ENCODE results near the gene PZP.
"Not testable (repeated sequence)": the region's sequence is repeated elsewhere in the genome, so short reads cannot be mapped to it uniquely, and the experiment has no call there.

The PZP gene

DNA sequence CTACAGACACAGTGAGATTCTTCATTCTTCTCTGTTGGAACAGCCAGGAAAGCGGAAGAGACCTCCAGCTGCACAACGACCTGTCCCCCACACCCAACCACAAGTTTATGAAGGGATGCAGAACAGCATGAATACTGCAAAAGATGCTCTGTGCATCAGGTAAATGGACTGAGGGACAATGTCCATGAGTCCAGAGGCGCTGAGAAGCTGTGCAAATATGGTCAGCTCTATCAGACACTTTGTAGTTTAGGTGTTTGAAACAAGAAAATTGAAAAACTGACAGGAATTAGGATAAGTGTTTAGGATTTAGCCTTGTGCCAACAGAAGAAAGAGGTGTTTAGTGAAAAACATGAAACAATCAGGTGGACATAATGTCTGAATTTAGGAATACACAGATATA is 33.1 kb upstream of the PZP start:
- Histone ChIP-seq H4K20me1 (ENCODE audit: low read depth, low read length) (no peaks in the 10 kb centered on the region), H3K4me3 (ENCODE audit: insufficient read depth, low read length, poor library complexity, severe bottlenecking) (no peak overlapping the region), H3K36me3 (ENCODE audit: low read length) (no peaks in the 10 kb centered on the region), H3K27me3 (ENCODE audit: low read length) (no peaks in the 10 kb centered on the region), H3K27ac (ENCODE audit: low read depth, low read length) (no peak overlapping the region), H2AFZ (ENCODE audit: low read depth, low read length, severe bottlenecking) (no peak overlapping the region), H3K9ac (ENCODE audit: low read length) (no peak overlapping the region), H3K9me3 (ENCODE audit: insufficient read depth, low read length) (no peaks in the 10 kb centered on the region), H3F3A (ENCODE audit: insufficient read depth) (no peaks in the 10 kb centered on the region), H3K9me2 (replicated peaks; ENCODE audit: insufficient read depth, low read length) (no peaks in the 10 kb centered on the region), H3K79me2 (ENCODE audit: insufficient read depth, low read length) (no peaks in the 10 kb centered on the region), H3K4me2 (ENCODE audit: low read depth, low read length, poor library complexity, severe bottlenecking) (no peak overlapping the region)
- TF ChIP-seq, protein P1, sequence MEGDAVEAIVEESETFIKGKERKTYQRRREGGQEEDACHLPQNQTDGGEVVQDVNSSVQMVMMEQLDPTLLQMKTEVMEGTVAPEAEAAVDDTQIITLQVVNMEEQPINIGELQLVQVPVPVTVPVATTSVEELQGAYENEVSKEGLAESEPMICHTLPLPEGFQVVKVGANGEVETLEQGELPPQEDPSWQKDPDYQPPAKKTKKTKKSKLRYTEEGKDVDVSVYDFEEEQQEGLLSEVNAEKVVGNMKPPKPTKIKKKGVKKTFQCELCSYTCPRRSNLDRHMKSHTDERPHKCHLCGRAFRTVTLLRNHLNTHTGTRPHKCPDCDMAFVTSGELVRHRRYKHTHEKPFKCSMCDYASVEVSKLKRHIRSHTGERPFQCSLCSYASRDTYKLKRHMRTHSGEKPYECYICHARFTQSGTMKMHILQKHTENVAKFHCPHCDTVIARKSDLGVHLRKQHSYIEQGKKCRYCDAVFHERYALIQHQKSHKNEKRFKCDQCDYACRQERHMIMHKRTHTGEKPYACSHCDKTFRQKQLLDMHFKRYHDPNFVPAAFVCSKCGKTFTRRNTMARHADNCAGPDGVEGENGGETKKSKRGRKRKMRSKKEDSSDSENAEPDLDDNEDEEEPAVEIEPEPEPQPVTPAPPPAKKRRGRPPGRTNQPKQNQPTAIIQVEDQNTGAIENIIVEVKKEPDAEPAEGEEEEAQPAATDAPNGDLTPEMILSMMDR (IDR thresholded peaks at IDR 0.05; ENCODE audit: insufficient read depth, low read length, poor library complexity, severe bottlenecking): no peak
- TF ChIP-seq EZH2phosphoT487 (conservative IDR thresholded peaks at IDR 0.05; ENCODE audit: low read length): no peak

DNA sequence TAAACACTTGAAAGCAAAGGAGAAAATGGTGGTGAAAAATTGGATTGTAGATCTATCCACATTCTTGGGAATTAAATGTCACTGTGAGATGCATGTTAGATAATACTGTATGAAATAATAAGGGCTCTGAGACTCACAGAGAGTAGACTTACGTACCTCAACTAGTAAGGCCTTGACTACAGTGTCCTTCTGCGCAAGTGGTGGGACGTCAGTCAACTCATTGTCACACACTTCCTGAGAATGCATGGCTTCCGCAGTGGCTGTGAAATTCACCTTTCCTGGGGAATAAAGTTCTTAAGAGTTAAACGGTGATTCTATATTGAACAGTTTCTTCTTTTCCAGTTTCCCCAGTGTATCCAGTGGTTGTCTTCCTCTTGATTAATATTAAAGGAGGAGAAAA is 32.6 kb upstream of the PZP start:
- H3K79me2 ChIP-seq (ENCODE audit: insufficient read depth, low read length): no peaks in the 10 kb centered on the region
- no peaks in the 10 kb centered on the region for H3F3A ChIP-seq (ENCODE audit: insufficient read depth)
- no peaks in the 10 kb centered on the region for H3K9me3 ChIP-seq (ENCODE audit: insufficient read depth, low read length)
- no peak overlapping the region for H3K27ac ChIP-seq (ENCODE audit: low read depth, low read length)
- no peaks in the 10 kb centered on the region for H3K36me3 ChIP-seq (ENCODE audit: low read length)
- no peaks in the 10 kb centered on the region for H3K27me3 ChIP-seq (ENCODE audit: low read length)
- no peak overlapping the region for H3K4me2 ChIP-seq (ENCODE audit: low read depth, low read length, poor library complexity, severe bottlenecking)
- H3K9ac ChIP-seq (ENCODE audit: low read length): no peak overlapping the region
- no peaks in the 10 kb centered on the region for H4K20me1 ChIP-seq (ENCODE audit: low read depth, low read length)
- H2AFZ ChIP-seq (ENCODE audit: low read depth, low read length, severe bottlenecking): no peak overlapping the region
- H3K9me2 ChIP-seq (replicated peaks; ENCODE audit: insufficient read depth, low read length): no peaks in the 10 kb centered on the region
- no peak overlapping the region for H3K4me3 ChIP-seq (ENCODE audit: insufficient read depth, low read length, poor library complexity, severe bottlenecking)
- TF ChIP-seq, protein P1 (IDR thresholded peaks at IDR 0.05; ENCODE audit: insufficient read depth, low read length, poor library complexity, severe bottlenecking): no peak
- no peak for TF ChIP-seq EZH2phosphoT487 (conservative IDR thresholded peaks at IDR 0.05; ENCODE audit: low read length)

DNA sequence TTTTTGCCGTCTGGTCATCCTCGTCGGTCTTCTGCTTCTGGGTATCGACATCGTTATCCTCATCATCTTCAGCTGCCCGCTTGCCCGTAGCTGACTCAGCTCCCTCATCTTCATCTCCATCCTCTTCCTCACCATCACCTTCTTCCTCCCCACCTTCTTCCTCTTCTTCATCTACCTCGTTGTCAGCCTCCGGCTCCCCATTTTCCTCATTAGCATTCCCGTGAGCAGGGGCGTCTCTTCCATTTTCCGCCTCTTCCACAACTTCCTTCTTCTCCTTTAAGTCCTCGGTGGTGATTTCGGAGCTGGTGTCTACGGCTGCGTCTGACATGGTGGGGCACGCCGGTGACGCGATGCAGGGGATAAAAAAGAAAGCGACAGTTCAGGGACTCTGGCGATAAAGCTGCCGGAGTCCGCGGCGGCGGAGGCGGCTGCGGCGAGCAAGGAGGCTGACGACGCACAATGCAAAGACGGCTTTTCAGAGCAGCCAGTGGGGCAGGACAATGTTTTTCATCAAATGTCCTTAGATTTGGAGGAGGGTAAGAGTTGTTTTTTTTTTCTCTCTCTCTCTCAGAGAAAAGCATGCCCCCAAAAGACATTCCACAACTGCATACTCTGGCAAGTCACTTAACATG is 31.9 kb upstream of the PZP start:
- not testable (repeated sequence) for H3K27me3 ChIP-seq (ENCODE audit: low read length); H3K9me3 ChIP-seq (ENCODE audit: insufficient read depth, low read length); H3K36me3 ChIP-seq (ENCODE audit: low read length); H3K79me2 ChIP-seq (ENCODE audit: insufficient read depth, low read length); H3K9ac ChIP-seq (ENCODE audit: low read length); H3F3A ChIP-seq (ENCODE audit: insufficient read depth); H2AFZ ChIP-seq (ENCODE audit: low read depth, low read length, severe bottlenecking); H3K4me3 ChIP-seq (ENCODE audit: insufficient read depth, low read length, poor library complexity, severe bottlenecking); H3K9me2 ChIP-seq (replicated peaks; ENCODE audit: insufficient read depth, low read length); H4K20me1 ChIP-seq (ENCODE audit: low read depth, low read length); H3K27ac ChIP-seq (ENCODE audit: low read depth, low read length); H3K4me2 ChIP-seq (ENCODE audit: low read depth, low read length, poor library complexity, severe bottlenecking)

DNA sequence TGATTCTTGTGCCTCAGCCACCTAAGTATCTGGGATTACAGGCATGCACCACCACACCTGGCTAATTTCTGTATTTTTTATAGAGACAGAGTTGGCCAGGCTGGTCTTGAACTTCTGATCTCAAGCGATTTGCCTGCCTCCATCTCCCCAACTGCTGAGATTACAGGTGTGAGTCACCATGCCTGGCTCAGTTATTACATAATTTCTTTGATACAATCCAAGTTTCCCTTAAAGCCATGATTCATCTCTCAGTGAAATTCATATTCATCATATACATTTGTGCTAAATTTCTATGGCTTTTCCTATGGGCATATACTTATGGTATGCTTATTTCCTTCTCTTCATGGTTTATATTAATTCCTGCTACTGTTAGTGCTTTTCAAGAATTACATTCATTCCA is 29.1 kb upstream of the PZP start:
- no peaks in the 10 kb centered on the region for H3K27me3 ChIP-seq (ENCODE audit: low read length)
- H3F3A ChIP-seq (ENCODE audit: insufficient read depth): no peaks in the 10 kb centered on the region
- H3K9me2 ChIP-seq (replicated peaks; ENCODE audit: insufficient read depth, low read length): no peaks in the 10 kb centered on the region
- no peak overlapping the region for H3K4me3 ChIP-seq (ENCODE audit: insufficient read depth, low read length, poor library complexity, severe bottlenecking)
- TF ChIP-seq EZH2phosphoT487 (conservative IDR thresholded peaks at IDR 0.05; ENCODE audit: low read length): no peak
- TF ChIP-seq, protein P1 (IDR thresholded peaks at IDR 0.05; ENCODE audit: insufficient read depth, low read length, poor library complexity, severe bottlenecking): no peak
- no peaks in the 10 kb centered on the region for H3K36me3 ChIP-seq (ENCODE audit: low read length)
- no peak overlapping the region for H3K4me2 ChIP-seq (ENCODE audit: low read depth, low read length, poor library complexity, severe bottlenecking)
- no peak overlapping the region for H3K27ac ChIP-seq (ENCODE audit: low read depth, low read length)
- H3K9ac ChIP-seq (ENCODE audit: low read length): no peak overlapping the region
- no peaks in the 10 kb centered on the region for H4K20me1 ChIP-seq (ENCODE audit: low read depth, low read length)
- H3K9me3 ChIP-seq (ENCODE audit: insufficient read depth, low read length): no peaks in the 10 kb centered on the region
- no peak overlapping the region for H2AFZ ChIP-seq (ENCODE audit: low read depth, low read length, severe bottlenecking)
- H3K79me2 ChIP-seq (ENCODE audit: insufficient read depth, low read length): no peaks in the 10 kb centered on the region
